ENCODE data around the gene MYO5B. TPM values are rescaled to one million over a fixed set of nuclear protein-coding genes. Genes with fewer than 3 reads are reported as not detected.

The MYO5B gene
- polyA plus RNA-seq, 1 donor (not counting 4 experiments of a cell fraction or from before 2014, with no cell fraction given): 6.8 TPM

GRCh38 chr18:50051288-50051687 is 143.7 kb downstream of the MYO5B start:
- H3K9me1 ChIP-seq (ENCODE audit: control insufficient read depth, extremely low read depth, insufficient read depth, low read length): no peaks in the 10 kb centered on the region
- no peak overlapping the region for H2AFZ ChIP-seq (ENCODE audit: control insufficient read depth, low read length)
- H3K27me3 ChIP-seq (ENCODE audit: control insufficient read depth, extremely low read depth, insufficient read depth, low read length): no peaks in the 10 kb centered on the region
- peak; percentile 35 to 61 (median 54) for TF ChIP-seq CTCF (optimal IDR thresholded peaks at IDR 0.05 in 1 of 3, IDR thresholded peaks at IDR 0.05 in 1 of 3, conservative IDR thresholded peaks at IDR 0.05 in 1 of 3; ENCODE audit: extremely low read depth in 1 of 3, insufficient read depth in 2 of 3, low read length in 3 of 3)
- no peak for TF ChIP-seq EZH2 (IDR thresholded peaks at IDR 0.05; ENCODE audit: low read length)
- no peaks in the 10 kb centered on the region for H3K79me2 ChIP-seq (ENCODE audit: control insufficient read depth, insufficient read depth, low read length)
- H3K36me3 ChIP-seq (ENCODE audit: control insufficient read depth in 2 of 2, extremely low read depth in 1 of 2, insufficient read depth in 2 of 2, low read length in 2 of 2): no peaks in the 10 kb centered on the region
- DNase-seq (ENCODE audit: low read depth, low spot score): no peak
- H3K9me3 ChIP-seq (ENCODE audit: control insufficient read depth, low read depth, low read length): no peaks in the 10 kb centered on the region
- no peak overlapping the region for H3K9ac ChIP-seq (ENCODE audit: control insufficient read depth, extremely low read depth, insufficient read depth, low read length)
- H3K4me1 ChIP-seq (ENCODE audit: control insufficient read depth, extremely low read depth, insufficient read depth, low read length): no peaks in the 10 kb centered on the region
- H3K4me3 ChIP-seq (ENCODE audit: control insufficient read depth in 2 of 3, extremely low read depth in 1 of 3, insufficient read depth in 2 of 3, low read depth in 1 of 3, low read length in 3 of 3): no peak overlapping the region
- dilution Hi-C loops (cut with MboI; ENCODE audit: extremely low pct_ligation_motif_present, low sequenced_read_pairs): no loop called here
- no peak for FAIRE-seq
- H4K20me1 ChIP-seq (ENCODE audit: control insufficient read depth, extremely low read depth, insufficient read depth, low read length): no peaks in the 10 kb centered on the region
- H3K27ac ChIP-seq (ENCODE audit: control insufficient read depth, insufficient read depth, low read length): no peak overlapping the region
- H3K4me2 ChIP-seq (ENCODE audit: control insufficient read depth, extremely low read depth, insufficient read depth, low read depth, low read length): no peak overlapping the region

GRCh38 chr18:50045126-50045525 is 149.8 kb downstream of the MYO5B start:
- H3K4me2 ChIP-seq (ENCODE audit: control insufficient read depth, extremely low read depth, insufficient read depth, low read depth, low read length): no peak overlapping the region
- no peaks in the 10 kb centered on the region for H4K20me1 ChIP-seq (ENCODE audit: control insufficient read depth, extremely low read depth, insufficient read depth, low read length)
- no peak overlapping the region for H3K9ac ChIP-seq (ENCODE audit: control insufficient read depth, extremely low read depth, insufficient read depth, low read length)
- H3K79me2 ChIP-seq (ENCODE audit: control insufficient read depth, insufficient read depth, low read length): no peaks in the 10 kb centered on the region
- dilution Hi-C loops (cut with MboI; ENCODE audit: extremely low pct_ligation_motif_present, low sequenced_read_pairs): no loop called here
- H3K9me3 ChIP-seq (ENCODE audit: control insufficient read depth, low read depth, low read length): no peaks in the 10 kb centered on the region
- FAIRE-seq (no peak), DNase-seq (ENCODE audit: low read depth, low spot score) (no peak)
- TF ChIP-seq EZH2 (IDR thresholded peaks at IDR 0.05; ENCODE audit: low read length) (no peak), CTCF (optimal IDR thresholded peaks at IDR 0.05 in 1 of 3, IDR thresholded peaks at IDR 0.05 in 1 of 3, conservative IDR thresholded peaks at IDR 0.05 in 1 of 3; ENCODE audit: extremely low read depth in 1 of 3, insufficient read depth in 2 of 3, low read length in 3 of 3) (no peak)
- no peak overlapping the region for H3K27ac ChIP-seq (ENCODE audit: control insufficient read depth, insufficient read depth, low read length)
- H3K9me1 ChIP-seq (ENCODE audit: control insufficient read depth, extremely low read depth, insufficient read depth, low read length): no peaks in the 10 kb centered on the region
- no peaks in the 10 kb centered on the region for H3K4me1 ChIP-seq (ENCODE audit: control insufficient read depth, extremely low read depth, insufficient read depth, low read length)
- H2AFZ ChIP-seq (ENCODE audit: control insufficient read depth, low read length): no peak overlapping the region
- H3K36me3 ChIP-seq (ENCODE audit: control insufficient read depth in 2 of 2, extremely low read depth in 1 of 2, insufficient read depth in 2 of 2, low read length in 2 of 2): no peaks in the 10 kb centered on the region
- H3K27me3 ChIP-seq (ENCODE audit: control insufficient read depth, extremely low read depth, insufficient read depth, low read length): no peaks in the 10 kb centered on the region
- H3K4me3 ChIP-seq (ENCODE audit: control insufficient read depth in 2 of 3, extremely low read depth in 1 of 3, insufficient read depth in 2 of 3, low read depth in 1 of 3, low read length in 3 of 3): no peak overlapping the region

All from keratinocyte (primary cell).